ENCODE measurements around the gene RFFL. TPM values are rescaled to one million over a fixed set of nuclear protein-coding genes. Genes with fewer than 3 reads are reported as not detected.

The RFFL gene
- total RNA-seq, 1 experiment from 2014 or later: 16.6 TPM

- DNase-seq (ENCODE audit: low read depth): no peak
Observed at GRCh38 chr17:35081638-35082037, 18.1 kb upstream of the RFFL start.

- DNase-seq (ENCODE audit: low read depth): no peak
Observed at GRCh38 chr17:35080536-35080935, 17.0 kb upstream of the RFFL start.

GRCh38 chr17:35079547-35080423 lies 16.3 kb upstream of the RFFL start:
- peak; percentile 38 for DNase-seq (ENCODE audit: low read depth)

- no peak for DNase-seq (ENCODE audit: low read depth)
Observed at GRCh38 chr17:35076874-35077273, 13.4 kb upstream of the RFFL start.

GRCh38 chr17:35074711-35075707 lies 11.5 kb upstream of the RFFL start:
- no peak for DNase-seq (ENCODE audit: low read depth)

GRCh38 chr17:35073991-35074627 lies 10.6 kb upstream of the RFFL start:
- DNase-seq (ENCODE audit: low read depth): no peak

- DNase-seq (ENCODE audit: low read depth): no peak
Observed at GRCh38 chr17:35073183-35073790, 9.8 kb upstream of the RFFL start.

- peak; percentile 69 for DNase-seq (ENCODE audit: low read depth)
Observed at GRCh38 chr17:35069311-35069710, 5.8 kb upstream of the RFFL start.

- DNase-seq (ENCODE audit: low read depth): no peak
Observed at GRCh38 chr17:35068249-35068648, 4.7 kb upstream of the RFFL start.

GRCh38 chr17:35065880-35066279 lies 2.4 kb upstream of the RFFL start:
- DNase-seq (ENCODE audit: low read depth): no peak

- no peak for DNase-seq (ENCODE audit: low read depth)
Observed at GRCh38 chr17:35064516-35065215, 1.2 kb upstream of the RFFL start.

- no peak for DNase-seq (ENCODE audit: low read depth)
Observed at GRCh38 chr17:35062308-35062707, 1.2 kb downstream of the RFFL start.

GRCh38 chr17:35057332-35057915 lies 6.1 kb downstream of the RFFL start:
- no peak for DNase-seq (ENCODE audit: low read depth)

GRCh38 chr17:35056013-35056412 lies 7.5 kb downstream of the RFFL start:
- DNase-seq (ENCODE audit: low read depth): no peak

GRCh38 chr17:35053204-35053603 lies 10.3 kb downstream of the RFFL start:
- DNase-seq (ENCODE audit: low read depth): no peak

- no peak for DNase-seq (ENCODE audit: low read depth)
Observed at GRCh38 chr17:35052780-35053179, 10.7 kb downstream of the RFFL start.

GRCh38 chr17:35052241-35052610 lies 11.3 kb downstream of the RFFL start:
- peak; percentile 64 for DNase-seq (ENCODE audit: low read depth)

- DNase-seq (ENCODE audit: low read depth): peak; percentile 41
Observed at GRCh38 chr17:35051579-35052240, 11.8 kb downstream of the RFFL start.

GRCh38 chr17:35051183-35051578 lies 12.3 kb downstream of the RFFL start:
- no peak for DNase-seq (ENCODE audit: low read depth)

GRCh38 chr17:35050170-35050569 lies 13.3 kb downstream of the RFFL start:
- no peak for DNase-seq (ENCODE audit: low read depth)
